Measurements from ENCODE around the gene TOP1. TPM values are rescaled to one million over a fixed set of nuclear protein-coding genes. Genes with fewer than 3 reads are reported as not detected.

Gene TOP1
- total RNA-seq, 1 experiment from 2014 or later, result 81.8 TPM

DNA sequence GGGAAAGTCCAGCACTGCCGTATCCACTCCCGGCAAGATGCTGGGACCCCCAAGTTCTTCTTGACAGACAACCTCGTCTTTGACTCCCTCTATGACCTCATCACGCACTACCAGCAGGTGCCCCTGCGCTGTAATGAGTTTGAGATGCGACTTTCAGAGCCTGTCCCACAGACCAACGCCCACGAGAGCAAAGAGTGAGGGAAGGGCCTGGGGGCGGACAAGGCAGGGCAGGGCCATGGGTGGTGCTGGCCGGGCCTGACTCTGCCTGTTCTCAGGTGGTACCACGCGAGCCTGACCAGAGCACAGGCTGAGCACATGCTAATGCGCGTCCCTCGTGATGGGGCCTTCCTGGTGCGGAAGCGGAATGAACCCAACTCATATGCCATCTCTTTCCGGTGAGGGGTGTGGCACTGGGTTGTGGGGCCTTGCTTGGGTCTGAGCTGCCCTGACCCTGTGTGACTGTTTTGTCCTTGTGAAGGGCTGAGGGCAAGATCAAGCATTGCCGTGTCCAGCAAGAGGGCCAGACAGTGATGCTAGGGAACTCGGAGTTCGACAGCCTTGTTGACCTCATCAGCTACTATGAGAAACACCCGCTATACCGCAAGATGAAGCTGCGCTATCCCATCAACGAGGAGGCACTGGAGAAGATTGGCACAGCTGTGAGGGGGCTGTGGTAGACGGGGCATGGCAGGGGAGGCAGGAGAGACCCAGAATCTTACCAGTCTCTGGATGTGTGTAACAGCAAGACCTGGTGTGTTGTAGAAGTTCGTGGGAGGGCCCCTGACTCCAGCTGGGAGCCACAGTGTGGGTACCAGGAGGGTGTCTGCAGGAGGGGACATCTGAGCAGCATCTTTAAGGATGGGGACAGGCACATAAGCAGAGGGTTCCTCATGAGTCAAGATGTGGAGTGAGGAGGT lies 137.8 kb downstream of the TOP1 start:
- no peaks in the 10 kb centered on the region for H3K4me1 Mint-ChIP-seq
- H3K36me3 Mint-ChIP-seq, result peaks cover 80% of the 10 kb centered on the region
- TF ChIP-seq OVOL2 (CRISPR knock-in tag; IDR thresholded peaks at IDR 0.05; ENCODE audit: borderline replicate concordance), result no peak
- TF ChIP-seq, protein P1, sequence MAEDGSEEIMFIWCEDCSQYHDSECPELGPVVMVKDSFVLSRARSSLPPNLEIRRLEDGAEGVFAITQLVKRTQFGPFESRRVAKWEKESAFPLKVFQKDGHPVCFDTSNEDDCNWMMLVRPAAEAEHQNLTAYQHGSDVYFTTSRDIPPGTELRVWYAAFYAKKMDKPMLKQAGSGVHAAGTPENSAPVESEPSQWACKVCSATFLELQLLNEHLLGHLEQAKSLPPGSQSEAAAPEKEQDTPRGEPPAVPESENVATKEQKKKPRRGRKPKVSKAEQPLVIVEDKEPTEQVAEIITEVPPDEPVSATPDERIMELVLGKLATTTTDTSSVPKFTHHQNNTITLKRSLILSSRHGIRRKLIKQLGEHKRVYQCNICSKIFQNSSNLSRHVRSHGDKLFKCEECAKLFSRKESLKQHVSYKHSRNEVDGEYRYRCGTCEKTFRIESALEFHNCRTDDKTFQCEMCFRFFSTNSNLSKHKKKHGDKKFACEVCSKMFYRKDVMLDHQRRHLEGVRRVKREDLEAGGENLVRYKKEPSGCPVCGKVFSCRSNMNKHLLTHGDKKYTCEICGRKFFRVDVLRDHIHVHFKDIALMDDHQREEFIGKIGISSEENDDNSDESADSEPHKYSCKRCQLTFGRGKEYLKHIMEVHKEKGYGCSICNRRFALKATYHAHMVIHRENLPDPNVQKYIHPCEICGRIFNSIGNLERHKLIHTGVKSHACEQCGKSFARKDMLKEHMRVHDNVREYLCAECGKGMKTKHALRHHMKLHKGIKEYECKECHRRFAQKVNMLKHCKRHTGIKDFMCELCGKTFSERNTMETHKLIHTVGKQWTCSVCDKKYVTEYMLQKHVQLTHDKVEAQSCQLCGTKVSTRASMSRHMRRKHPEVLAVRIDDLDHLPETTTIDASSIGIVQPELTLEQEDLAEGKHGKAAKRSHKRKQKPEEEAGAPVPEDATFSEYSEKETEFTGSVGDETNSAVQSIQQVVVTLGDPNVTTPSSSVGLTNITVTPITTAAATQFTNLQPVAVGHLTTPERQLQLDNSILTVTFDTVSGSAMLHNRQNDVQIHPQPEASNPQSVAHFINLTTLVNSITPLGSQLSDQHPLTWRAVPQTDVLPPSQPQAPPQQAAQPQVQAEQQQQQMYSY (CRISPR knock-in tag; IDR thresholded peaks at IDR 0.05), result no peak
- TF ChIP-seq, protein P2, sequence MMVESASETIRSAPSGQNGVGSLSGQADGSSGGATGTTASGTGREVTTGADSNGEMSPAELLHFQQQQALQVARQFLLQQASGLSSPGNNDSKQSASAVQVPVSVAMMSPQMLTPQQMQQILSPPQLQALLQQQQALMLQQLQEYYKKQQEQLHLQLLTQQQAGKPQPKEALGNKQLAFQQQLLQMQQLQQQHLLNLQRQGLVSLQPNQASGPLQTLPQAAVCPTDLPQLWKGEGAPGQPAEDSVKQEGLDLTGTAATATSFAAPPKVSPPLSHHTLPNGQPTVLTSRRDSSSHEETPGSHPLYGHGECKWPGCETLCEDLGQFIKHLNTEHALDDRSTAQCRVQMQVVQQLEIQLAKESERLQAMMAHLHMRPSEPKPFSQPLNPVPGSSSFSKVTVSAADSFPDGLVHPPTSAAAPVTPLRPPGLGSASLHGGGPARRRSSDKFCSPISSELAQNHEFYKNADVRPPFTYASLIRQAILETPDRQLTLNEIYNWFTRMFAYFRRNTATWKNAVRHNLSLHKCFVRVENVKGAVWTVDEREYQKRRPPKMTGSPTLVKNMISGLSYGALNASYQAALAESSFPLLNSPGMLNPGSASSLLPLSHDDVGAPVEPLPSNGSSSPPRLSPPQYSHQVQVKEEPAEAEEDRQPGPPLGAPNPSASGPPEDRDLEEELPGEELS (CRISPR knock-in tag; IDR thresholded peaks at IDR 0.05), result no peak
- TF ChIP-seq, protein P3, sequence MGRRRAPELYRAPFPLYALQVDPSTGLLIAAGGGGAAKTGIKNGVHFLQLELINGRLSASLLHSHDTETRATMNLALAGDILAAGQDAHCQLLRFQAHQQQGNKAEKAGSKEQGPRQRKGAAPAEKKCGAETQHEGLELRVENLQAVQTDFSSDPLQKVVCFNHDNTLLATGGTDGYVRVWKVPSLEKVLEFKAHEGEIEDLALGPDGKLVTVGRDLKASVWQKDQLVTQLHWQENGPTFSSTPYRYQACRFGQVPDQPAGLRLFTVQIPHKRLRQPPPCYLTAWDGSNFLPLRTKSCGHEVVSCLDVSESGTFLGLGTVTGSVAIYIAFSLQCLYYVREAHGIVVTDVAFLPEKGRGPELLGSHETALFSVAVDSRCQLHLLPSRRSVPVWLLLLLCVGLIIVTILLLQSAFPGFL (CRISPR knock-in tag; IDR thresholded peaks at IDR 0.05; ENCODE audit: borderline replicate concordance), result no peak
- TF ChIP-seq SOX15 (CRISPR knock-in tag; IDR thresholded peaks at IDR 0.05), result no peak
- TF ChIP-seq NR2C2 (CRISPR knock-in tag; IDR thresholded peaks at IDR 0.05), result no peak
- TF ChIP-seq, protein P4, sequence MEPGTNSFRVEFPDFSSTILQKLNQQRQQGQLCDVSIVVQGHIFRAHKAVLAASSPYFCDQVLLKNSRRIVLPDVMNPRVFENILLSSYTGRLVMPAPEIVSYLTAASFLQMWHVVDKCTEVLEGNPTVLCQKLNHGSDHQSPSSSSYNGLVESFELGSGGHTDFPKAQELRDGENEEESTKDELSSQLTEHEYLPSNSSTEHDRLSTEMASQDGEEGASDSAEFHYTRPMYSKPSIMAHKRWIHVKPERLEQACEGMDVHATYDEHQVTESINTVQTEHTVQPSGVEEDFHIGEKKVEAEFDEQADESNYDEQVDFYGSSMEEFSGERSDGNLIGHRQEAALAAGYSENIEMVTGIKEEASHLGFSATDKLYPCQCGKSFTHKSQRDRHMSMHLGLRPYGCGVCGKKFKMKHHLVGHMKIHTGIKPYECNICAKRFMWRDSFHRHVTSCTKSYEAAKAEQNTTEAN (CRISPR knock-in tag; IDR thresholded peaks at IDR 0.05), result no peak
- no peak for TF ChIP-seq ZNF138 (CRISPR knock-in tag; conservative IDR thresholded peaks at IDR 0.05)
- TF ChIP-seq TP53 (CRISPR knock-in tag; IDR thresholded peaks at IDR 0.05), result no peak
- TF ChIP-seq, protein P5, sequence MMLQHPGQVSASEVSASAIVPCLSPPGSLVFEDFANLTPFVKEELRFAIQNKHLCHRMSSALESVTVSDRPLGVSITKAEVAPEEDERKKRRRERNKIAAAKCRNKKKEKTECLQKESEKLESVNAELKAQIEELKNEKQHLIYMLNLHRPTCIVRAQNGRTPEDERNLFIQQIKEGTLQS (CRISPR knock-in tag; conservative IDR thresholded peaks at IDR 0.05), result no peak
- no peaks in the 10 kb centered on the region for H3K9me3 Mint-ChIP-seq
- DNase-seq (ENCODE audit: low spot score) (no peak), ATAC-seq (no peak)
- no peaks in the 10 kb centered on the region for H3K27me3 Mint-ChIP-seq (ENCODE audit: low read depth)
- ChIA-PET POLR2A (no interaction called here), CTCF (interaction anchor here (1.6 to 1.8 kb wide), 2 partner anchors 31 to 174 kb away, joined by 4 to 6 read pairs; partner anchors contain the start of gene LPIN3)
- H3K4me3 Mint-ChIP-seq, result no peak overlapping the region
- H3K27ac Mint-ChIP-seq, result peak overlapping the region; percentile 74; the same call in 1 of the 2 replicates

DNA sequence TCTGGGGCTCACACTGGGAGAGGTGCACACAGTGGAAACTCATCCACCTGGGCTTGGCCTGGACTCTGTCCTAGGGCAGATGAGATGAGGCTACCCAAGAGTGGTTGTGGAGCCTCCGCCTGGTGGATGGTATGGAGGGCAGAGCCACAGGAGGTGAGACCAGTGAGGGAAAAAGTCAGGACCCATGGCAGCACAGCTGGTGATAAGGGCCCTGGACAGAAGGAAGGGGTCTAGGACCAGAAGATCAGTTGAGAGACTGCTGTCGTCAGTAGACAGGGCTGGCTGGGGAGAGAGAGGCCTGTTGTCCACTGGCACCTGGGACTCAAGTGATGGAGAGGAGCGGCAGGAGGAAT lies 138.5 kb downstream of the TOP1 start:
- Mint-ChIP-seq H3K27me3 (ENCODE audit: low read depth) (no peaks in the 10 kb centered on the region), H3K36me3 (peaks cover 82% of the 10 kb centered on the region), H3K9me3 (no peaks in the 10 kb centered on the region), H3K4me1 (no peaks in the 10 kb centered on the region), H3K4me3 (no peak overlapping the region), H3K27ac (peak overlapping the region; percentile 74)
- no peak for ATAC-seq
- no peak for DNase-seq (ENCODE audit: low spot score)
- TF ChIP-seq ETV6 (CRISPR knock-in tag; IDR thresholded peaks at IDR 0.05) (no peak), NR1H2 (CRISPR knock-in tag; IDR thresholded peaks at IDR 0.05) (no peak), FOXK1 (CRISPR knock-in tag; IDR thresholded peaks at IDR 0.05) (no peak), ZNF396 (CRISPR knock-in tag; IDR thresholded peaks at IDR 0.05; ENCODE audit: borderline replicate concordance) (no peak), TCF7 (CRISPR knock-in tag; IDR thresholded peaks at IDR 0.05; ENCODE audit: low read depth) (no peak), ZNF671 (CRISPR knock-in tag; IDR thresholded peaks at IDR 0.05) (no peak)
- TF ChIP-seq, protein P6, sequence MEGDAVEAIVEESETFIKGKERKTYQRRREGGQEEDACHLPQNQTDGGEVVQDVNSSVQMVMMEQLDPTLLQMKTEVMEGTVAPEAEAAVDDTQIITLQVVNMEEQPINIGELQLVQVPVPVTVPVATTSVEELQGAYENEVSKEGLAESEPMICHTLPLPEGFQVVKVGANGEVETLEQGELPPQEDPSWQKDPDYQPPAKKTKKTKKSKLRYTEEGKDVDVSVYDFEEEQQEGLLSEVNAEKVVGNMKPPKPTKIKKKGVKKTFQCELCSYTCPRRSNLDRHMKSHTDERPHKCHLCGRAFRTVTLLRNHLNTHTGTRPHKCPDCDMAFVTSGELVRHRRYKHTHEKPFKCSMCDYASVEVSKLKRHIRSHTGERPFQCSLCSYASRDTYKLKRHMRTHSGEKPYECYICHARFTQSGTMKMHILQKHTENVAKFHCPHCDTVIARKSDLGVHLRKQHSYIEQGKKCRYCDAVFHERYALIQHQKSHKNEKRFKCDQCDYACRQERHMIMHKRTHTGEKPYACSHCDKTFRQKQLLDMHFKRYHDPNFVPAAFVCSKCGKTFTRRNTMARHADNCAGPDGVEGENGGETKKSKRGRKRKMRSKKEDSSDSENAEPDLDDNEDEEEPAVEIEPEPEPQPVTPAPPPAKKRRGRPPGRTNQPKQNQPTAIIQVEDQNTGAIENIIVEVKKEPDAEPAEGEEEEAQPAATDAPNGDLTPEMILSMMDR (IDR thresholded peaks at IDR 0.05), result no peak
- POLR2A ChIA-PET, result no interaction called here
- CTCF ChIA-PET, result interaction anchor here (1.6 to 1.8 kb wide), 2 partner anchors 32 to 173 kb away, joined by 4 to 6 read pairs; partner anchors contain the start of gene LPIN3

All from WTC11 (cell line).